ENCODE data around the gene ACOT6.

DNA sequence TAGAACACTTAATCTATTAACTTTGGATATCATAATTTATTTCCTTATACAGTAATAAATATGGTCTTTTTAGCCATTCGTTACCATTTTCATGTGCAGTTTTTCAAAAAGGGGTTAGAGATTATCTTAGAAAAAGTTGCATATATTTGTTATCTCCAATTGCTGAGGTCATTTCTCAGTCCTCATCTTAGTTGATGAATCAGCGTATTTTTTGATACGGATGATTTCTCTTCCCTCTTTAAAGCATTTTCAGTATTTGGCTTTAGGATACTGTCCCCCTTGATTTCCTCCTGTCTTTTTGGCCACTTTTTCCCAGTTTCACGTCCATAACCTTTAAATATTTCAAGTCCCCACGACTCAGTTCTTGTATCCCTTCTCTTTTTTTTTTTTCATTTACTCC is 54.3 kb downstream of the ACOT6 start:
- TF ChIP-seq, protein P1, sequence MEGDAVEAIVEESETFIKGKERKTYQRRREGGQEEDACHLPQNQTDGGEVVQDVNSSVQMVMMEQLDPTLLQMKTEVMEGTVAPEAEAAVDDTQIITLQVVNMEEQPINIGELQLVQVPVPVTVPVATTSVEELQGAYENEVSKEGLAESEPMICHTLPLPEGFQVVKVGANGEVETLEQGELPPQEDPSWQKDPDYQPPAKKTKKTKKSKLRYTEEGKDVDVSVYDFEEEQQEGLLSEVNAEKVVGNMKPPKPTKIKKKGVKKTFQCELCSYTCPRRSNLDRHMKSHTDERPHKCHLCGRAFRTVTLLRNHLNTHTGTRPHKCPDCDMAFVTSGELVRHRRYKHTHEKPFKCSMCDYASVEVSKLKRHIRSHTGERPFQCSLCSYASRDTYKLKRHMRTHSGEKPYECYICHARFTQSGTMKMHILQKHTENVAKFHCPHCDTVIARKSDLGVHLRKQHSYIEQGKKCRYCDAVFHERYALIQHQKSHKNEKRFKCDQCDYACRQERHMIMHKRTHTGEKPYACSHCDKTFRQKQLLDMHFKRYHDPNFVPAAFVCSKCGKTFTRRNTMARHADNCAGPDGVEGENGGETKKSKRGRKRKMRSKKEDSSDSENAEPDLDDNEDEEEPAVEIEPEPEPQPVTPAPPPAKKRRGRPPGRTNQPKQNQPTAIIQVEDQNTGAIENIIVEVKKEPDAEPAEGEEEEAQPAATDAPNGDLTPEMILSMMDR (conservative IDR thresholded peaks at IDR 0.05) = no peak
- TF ChIP-seq ZFX (IDR thresholded peaks at IDR 0.05) = no peak

Data from C4-2B (cell line).